Measurements from ENCODE around the gene EGR2.

EGR2 gene

GRCh38 chr10:62817766-62818425, 1.7 kb upstream of the EGR2 start:
- DNase-seq (ENCODE audit: low read depth) = no peak

GRCh38 chr10:62817121-62817765, 1.1 kb upstream of the EGR2 start:
- DNase-seq (ENCODE audit: low read depth) = no peak

- no peak for DNase-seq (ENCODE audit: low read depth)
Measured at GRCh38 chr10:62816076-62816330, 163 bp downstream of the EGR2 start.

GRCh38 chr10:62815381-62816075, 638 bp downstream of the EGR2 start:
- no peak for DNase-seq (ENCODE audit: low read depth)

- DNase-seq (ENCODE audit: low read depth) = no peak
Measured at GRCh38 chr10:62814756-62815380, 1.3 kb downstream of the EGR2 start.

- DNase-seq (ENCODE audit: low read depth) = no peak
Measured at GRCh38 chr10:62813981-62814380, 2.2 kb downstream of the EGR2 start.

GRCh38 chr10:62813453-62813852, 2.7 kb downstream of the EGR2 start:
- DNase-seq (ENCODE audit: low read depth) = no peak

GRCh38 chr10:62812672-62813439, 3.3 kb downstream of the EGR2 start:
- DNase-seq (ENCODE audit: low read depth) = no peak

- DNase-seq (ENCODE audit: low read depth) = no peak
Measured at GRCh38 chr10:62811159-62811875, 4.8 kb downstream of the EGR2 start.

- no peak for DNase-seq (ENCODE audit: low read depth)
Measured at GRCh38 chr10:62810156-62810902, 5.8 kb downstream of the EGR2 start.

GRCh38 chr10:62806251-62806650, 9.9 kb downstream of the EGR2 start:
- no peak for DNase-seq (ENCODE audit: low read depth)

GRCh38 chr10:62805231-62806099, 10.7 kb downstream of the EGR2 start:
- DNase-seq (ENCODE audit: low read depth) = no peak

- DNase-seq (ENCODE audit: low read depth) = peak; percentile 67
Measured at GRCh38 chr10:62804356-62805230, 11.6 kb downstream of the EGR2 start, which contains the start of gene ADO. TSS of gene ADO (plus strand) at chr10:62804720. CDS start at chr10:62805060, 340 bp downstream.

- no peak for DNase-seq (ENCODE audit: low read depth)
Measured at GRCh38 chr10:62803724-62804355, 12.3 kb downstream of the EGR2 start.

GRCh38 chr10:62801871-62802270, 14.3 kb downstream of the EGR2 start:
- DNase-seq (ENCODE audit: low read depth) = no peak

- DNase-seq (ENCODE audit: low read depth) = no peak
Measured at GRCh38 chr10:62796896-62797295, 19.3 kb downstream of the EGR2 start.

- no peak for DNase-seq (ENCODE audit: low read depth)
Measured at GRCh38 chr10:62795762-62796161, 20.4 kb downstream of the EGR2 start.

- no peak for DNase-seq (ENCODE audit: low read depth)
Measured at GRCh38 chr10:62795100-62795499, 21.1 kb downstream of the EGR2 start.
